ENCODE data around the gene NTF4. TPM values are rescaled to one million over a fixed set of nuclear protein-coding genes. Genes with fewer than 3 reads are reported as not detected.
A peak's percentile ranks its signal among the peaks of the same experiment; 100 is the strongest.
"Not testable (repeated sequence)": the region's sequence is repeated elsewhere in the genome, so short reads cannot be mapped to it uniquely, and the experiment has no call there.

The NTF4 gene
- total RNA-seq, 1 donor from 2014 or later: not detected

DNA sequence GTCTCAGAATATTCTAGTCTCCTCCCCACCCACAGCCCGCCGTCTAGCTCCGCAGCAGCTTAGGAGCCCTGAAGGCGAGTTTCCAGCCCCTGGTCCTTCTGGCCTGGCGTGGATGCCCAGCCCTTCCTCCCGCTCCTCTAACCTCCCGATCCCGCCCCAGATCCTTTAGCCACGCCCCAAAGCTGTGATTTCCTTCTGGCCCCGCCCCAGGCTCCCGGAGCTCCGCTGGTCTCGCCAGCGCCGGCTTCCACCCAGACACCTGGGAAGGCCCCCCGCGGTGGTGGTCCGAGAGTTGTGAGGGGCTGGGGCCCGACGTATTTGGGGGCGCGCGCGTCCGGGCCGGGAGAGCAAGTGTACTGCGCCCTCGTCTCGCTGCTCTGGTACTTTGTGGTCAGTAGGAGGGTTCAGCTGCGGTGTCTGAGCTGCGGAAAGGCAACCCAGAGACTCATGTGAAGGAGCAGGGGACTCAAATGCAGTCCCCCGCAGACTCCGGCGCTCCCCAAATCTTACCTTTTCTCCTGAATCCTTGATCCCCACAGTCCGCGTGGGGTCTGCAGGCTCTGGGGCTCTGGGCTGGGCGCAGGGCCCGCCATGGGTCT is 6.9 kb downstream of the NTF4 start, which contains the start of gene CGB7:
CGB7 (minus strand) TSS at position 114 of the 599 bp plus-strand sequence. CDS start 2,374 bp downstream, outside the sequence.
- peak; percentile 71 for DNase-seq (ENCODE audit: low read depth)

- DNase-seq (ENCODE audit: low read depth): not testable (repeated sequence)
Observed at GRCh38 chr19:49056902-49057596, 7.6 kb downstream of the NTF4 start.

GRCh38 chr19:49056101-49056901 is 8.3 kb downstream of the NTF4 start:
- DNase-seq (ENCODE audit: low read depth): peak; percentile 57

- DNase-seq (ENCODE audit: low read depth): peak; percentile 61
Observed at GRCh38 chr19:49050376-49051033, 14.1 kb downstream of the NTF4 start.

DNA sequence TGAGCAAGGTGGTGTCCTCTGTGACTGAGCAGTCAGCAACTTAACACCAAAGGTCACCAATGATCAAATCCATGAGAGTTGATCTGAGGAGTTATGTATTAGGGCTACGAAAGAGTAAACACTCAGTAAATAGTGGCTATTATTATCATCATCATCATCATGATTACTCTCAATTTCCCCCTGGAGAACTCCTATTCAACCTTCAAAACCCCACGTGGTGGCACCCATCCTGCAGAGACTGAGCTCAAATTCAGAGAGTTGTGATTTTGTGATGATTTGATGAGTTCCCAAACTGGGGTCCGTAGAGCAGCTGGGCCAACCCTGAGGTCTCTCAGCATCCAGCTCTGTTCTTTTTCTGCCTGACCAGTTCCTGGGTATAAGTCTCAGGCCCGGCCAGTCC is 14.8 kb downstream of the NTF4 start:
- DNase-seq (ENCODE audit: low read depth): not testable (repeated sequence)

DNA sequence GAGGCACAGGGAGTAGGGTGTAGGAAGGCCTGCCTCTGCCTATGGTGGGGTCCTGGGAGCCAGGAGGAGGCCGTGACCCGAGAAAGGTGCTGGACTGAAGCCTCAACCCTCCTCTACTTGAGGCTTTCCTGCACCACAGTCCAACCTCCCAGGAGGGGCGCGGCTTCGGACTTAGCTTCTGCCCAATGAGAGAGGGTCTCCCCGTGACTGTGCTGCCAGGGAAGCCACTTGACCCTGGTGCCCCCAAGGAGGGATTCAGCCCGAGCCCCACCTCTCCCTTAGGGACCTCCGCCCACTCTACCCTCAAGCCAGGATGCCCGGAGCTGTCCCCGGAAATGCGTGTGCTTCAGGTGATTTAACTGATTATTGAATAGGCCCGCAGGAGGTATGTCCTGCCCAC is 15.6 kb downstream of the NTF4 start, which contains the start of gene CGB8:
CGB8 (minus strand) TSS at position 101 of the 400 bp plus-strand sequence. CDS start 372 bp downstream, outside the sequence.
- DNase-seq (ENCODE audit: low read depth): not testable (repeated sequence)

DNA sequence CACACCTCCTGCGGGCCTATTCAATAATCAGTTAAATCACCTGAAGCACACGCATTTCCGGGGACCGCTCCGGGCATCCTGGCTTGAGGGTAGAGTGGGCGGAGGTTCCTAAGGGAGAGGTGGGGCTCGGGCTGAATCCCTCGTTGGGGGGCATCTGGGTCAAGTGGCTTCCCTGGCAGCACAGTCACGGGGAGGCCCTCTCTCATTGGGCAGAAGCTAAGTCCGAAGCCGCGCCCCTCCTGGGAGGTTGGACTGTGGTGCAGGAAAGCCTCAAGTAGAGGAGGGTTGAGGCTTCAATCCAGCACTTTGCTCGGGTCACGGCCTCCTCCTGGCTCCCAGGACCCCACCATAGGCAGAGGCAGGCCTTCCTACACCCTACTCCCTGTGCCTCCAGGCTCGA is 21.1 kb downstream of the NTF4 start, which contains the start of gene CGB5:
CGB5 (plus strand) TSS at position 301 of the 400 bp plus-strand sequence. CDS start 362 bp downstream, outside the sequence.
- DNase-seq (ENCODE audit: low read depth): not testable (repeated sequence)

- not testable (repeated sequence) for DNase-seq (ENCODE audit: low read depth)
Observed at GRCh38 chr19:49042666-49043065, 22.0 kb downstream of the NTF4 start.

- DNase-seq (ENCODE audit: low read depth): no peak
Observed at GRCh38 chr19:49042177-49042576, 22.4 kb downstream of the NTF4 start.

DNA sequence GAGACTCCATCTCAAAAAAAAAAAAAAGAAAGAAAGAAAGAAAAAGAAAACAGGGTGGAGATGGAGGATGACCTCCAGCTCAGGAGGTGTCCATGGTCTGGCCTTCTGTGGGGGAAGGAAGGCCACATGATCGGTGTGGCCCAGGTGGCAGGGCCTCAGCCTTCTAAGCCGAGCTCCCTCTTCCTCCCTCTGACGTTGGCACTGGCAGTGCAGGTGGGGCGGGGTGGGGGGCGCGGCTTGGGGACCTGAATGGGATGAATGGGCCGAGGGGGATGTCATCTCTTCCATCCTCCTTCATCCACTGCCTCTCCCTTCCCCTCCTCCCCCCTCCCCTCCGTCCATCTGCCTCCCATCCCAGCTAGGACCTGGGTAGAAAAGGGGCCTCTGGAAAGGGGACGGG is 24.9 kb downstream of the NTF4 start:
- not testable (repeated sequence) for DNase-seq (ENCODE audit: low read depth)

GRCh38 chr19:49038557-49039276 is 25.9 kb downstream of the NTF4 start:
- peak; percentile 59 for DNase-seq (ENCODE audit: low read depth)

DNA sequence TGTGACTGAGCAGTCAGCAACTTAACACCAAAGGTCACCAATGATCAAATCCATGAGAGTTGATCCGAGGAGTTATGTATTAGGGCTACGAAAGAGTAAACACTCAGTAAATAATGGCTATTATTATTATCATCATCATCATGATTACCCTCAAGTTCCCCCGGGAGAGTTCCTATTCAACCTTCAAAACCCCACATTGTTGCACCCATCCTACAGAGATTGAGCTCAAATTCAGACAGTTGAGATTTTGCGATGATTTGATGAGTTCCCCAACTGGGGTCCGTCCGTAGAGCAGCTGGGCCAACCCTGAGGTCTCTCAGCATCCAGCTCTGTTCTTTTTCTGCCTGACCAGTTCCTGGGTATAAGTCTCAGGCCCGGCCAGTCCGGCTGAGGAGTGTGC is 26.5 kb downstream of the NTF4 start:
- not testable (repeated sequence) for DNase-seq (ENCODE audit: low read depth)

DNA sequence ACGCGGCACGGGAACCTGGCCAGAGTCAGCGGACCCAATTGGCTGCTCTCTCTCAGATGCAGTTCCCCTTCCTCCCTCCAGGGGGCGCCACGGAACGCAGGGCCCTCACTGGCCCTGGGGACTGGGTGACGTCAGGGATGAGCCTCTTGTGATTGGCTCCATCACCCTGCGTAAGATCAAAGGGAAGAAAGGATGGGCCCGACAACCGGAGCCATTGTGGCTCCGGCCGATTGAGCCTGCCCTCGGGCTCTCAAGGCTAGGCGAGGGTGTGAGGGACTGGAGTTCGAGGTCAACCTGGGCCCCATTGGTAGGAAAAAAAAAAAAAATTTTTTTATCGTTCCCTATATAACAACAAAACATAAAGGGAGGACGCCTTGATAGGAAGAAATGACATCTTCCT is 27.8 kb downstream of the NTF4 start, which contains the start of gene CGB1:
CGB1 (minus strand) TSS at position 81 of the 400 bp plus-strand sequence. CDS start 184 bp downstream, outside the sequence.
- DNase-seq (ENCODE audit: low read depth): not testable (repeated sequence)

DNA sequence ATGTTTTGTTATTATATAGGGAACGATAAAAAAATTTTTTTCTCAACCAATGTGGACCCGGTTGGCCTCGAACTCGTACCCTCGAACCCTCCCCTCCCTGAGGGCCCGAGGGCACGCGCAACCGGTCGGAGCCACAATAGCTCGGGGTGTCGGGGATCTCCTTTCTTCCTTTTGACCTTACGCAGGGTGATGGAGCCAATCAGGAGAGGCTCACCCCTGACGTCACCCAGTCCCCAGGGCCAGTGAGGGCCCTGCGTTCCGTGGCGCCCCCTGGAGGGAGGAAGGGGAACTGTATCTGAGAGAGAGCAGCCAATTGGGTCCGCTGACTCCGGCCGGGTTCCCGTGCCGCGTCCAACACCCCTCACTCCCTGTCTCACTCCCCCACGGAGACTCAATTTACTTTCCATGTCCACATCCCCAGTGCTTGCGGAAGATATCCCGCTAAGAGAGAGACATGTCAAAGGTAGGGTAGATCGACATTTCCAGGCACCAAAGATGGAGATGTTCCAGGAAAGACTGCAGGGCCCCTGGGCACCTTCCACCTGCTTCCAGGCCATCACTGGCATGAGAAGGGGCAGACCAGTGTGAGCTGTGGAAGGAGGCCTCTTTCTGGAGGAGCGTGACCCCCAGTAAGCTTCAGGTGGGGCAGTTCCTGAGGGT is 32.8 kb downstream of the NTF4 start, which contains the start of gene CGB2:
CGB2 (plus strand) TSS at position 249 of the 660 bp plus-strand sequence; CDS start at position 455, 206 bp downstream.
- not testable (repeated sequence) for DNase-seq (ENCODE audit: low read depth)

DNA sequence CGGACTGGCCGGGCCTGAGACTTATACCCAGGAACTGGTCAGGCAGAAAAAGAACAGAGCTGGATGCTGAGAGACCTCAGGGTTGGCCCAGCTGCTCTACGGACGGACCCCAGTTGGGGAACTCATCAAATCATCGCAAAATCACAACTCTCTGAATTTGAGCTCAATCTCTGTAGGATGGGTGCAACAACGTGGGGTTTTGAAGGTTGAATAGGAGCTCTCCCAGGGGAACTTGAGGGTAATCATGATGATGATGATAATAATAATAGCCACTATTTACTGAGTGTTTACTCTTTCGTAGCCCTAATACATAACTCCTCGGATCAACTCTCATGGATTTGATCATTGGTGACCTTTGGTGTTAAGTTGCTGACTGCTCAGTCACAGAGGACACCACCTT is 34.3 kb downstream of the NTF4 start:
- DNase-seq (ENCODE audit: low read depth): not testable (repeated sequence)

- DNase-seq (ENCODE audit: low read depth): not testable (repeated sequence)
Observed at GRCh38 chr19:49029749-49030148, 34.9 kb downstream of the NTF4 start.

- DNase-seq (ENCODE audit: low read depth): not testable (repeated sequence)
Observed at GRCh38 chr19:49028686-49029085, 35.9 kb downstream of the NTF4 start.

- not testable (repeated sequence) for DNase-seq (ENCODE audit: low read depth)
Observed at GRCh38 chr19:49025599-49025998, 39.0 kb downstream of the NTF4 start.

- DNase-seq (ENCODE audit: low read depth): not testable (repeated sequence)
Observed at GRCh38 chr19:49025088-49025487, 39.5 kb downstream of the NTF4 start.

Measured in myocyte (in vitro differentiated cells).